ENCODE data around the gene GOLGA6L7. TPM values are rescaled to one million over a fixed set of nuclear protein-coding genes. Genes with fewer than 3 reads are reported as not detected.
"Not testable (repeated sequence)": the region's sequence is repeated elsewhere in the genome, so short reads cannot be mapped to it uniquely, and the experiment has no call there.

Gene GOLGA6L7
- total RNA-seq, 1 experiment from 2014 or later = not detected

GRCh38 chr15:28819930-28820295 lies 28.5 kb downstream of the GOLGA6L7 start:
- H3K9me3 ChIP-seq (ENCODE audit: insufficient read depth, low read depth); H4K20me1 ChIP-seq (ENCODE audit: insufficient read depth); H3K79me2 ChIP-seq (ENCODE audit: low read depth); H3K4me2 ChIP-seq; H3K4me1 ChIP-seq (replicated peaks; ENCODE audit: insufficient read depth); H3K27ac ChIP-seq; H3K27me3 ChIP-seq (ENCODE audit: insufficient read depth, low read depth); H3K9me2 ChIP-seq (ENCODE audit: insufficient read depth); H3K36me3 ChIP-seq (ENCODE audit: low read depth); DNase-seq; BruUV-seq (replicated peaks); H2AFZ ChIP-seq; POLR2A ChIA-PET (ENCODE audit: unreplicated experiment); H3F3A ChIP-seq (ENCODE audit: insufficient read depth, low read depth); intact Hi-C loops (cut with micrococcal nuclease; ENCODE audit: unreplicated experiment); CTCF ChIA-PET; H3K4me3 ChIP-seq: not testable (repeated sequence)

DNA sequence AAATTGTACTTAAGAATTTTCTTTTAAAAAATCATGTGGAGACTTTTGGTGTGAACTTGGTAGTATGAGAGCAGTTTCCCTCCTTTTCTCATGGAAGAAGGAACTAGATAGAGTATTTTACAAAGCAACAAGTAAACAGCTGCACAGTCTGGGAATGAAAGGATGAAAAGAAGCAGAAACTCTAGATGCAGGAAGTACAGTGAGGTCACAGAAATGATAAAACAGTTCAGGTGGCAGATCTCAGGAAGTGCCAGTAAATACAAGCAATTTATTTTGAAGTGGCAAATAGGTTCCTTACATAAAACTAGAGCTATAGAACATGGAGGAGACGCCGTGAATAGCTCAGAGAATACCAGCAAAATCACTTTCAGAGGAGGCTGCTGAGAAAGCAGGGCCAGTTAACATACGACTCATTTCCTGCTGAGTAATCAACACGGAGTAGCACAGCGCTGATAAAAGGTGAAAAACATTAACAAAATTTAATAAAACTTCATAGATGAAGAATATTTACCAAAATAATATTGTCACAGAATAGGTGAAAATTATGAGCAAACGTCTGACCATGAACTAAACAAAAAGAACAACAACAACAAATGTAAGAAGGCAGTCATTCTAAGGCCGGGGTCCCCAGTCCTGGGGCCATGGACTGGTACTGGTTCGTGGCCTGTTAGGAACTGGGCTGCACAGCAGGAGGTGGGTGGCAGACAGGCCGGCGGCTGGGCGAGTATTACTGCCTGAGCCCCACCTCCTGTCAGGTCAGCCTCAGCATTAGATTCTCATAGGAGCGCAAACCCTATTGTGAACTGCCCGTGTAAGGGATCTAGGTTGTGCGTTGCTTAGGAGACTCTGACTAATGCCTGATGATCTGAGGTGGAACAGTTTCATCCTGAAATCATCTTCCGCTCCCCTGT lies 29.2 kb downstream of the GOLGA6L7 start:
- H3K36me3 ChIP-seq (ENCODE audit: low read depth); POLR2A ChIA-PET (ENCODE audit: unreplicated experiment); H3K79me2 ChIP-seq (ENCODE audit: low read depth); H3K4me2 ChIP-seq; H3K4me1 ChIP-seq (replicated peaks; ENCODE audit: insufficient read depth); H4K20me1 ChIP-seq (ENCODE audit: insufficient read depth); H2AFZ ChIP-seq; H3K4me3 ChIP-seq; H3K27ac ChIP-seq; DNase-seq; H3K9me3 ChIP-seq (ENCODE audit: insufficient read depth, low read depth); CTCF ChIA-PET; H3K9me2 ChIP-seq (ENCODE audit: insufficient read depth); BruUV-seq (replicated peaks); intact Hi-C loops (cut with micrococcal nuclease; ENCODE audit: unreplicated experiment); H3F3A ChIP-seq (ENCODE audit: insufficient read depth, low read depth); H3K27me3 ChIP-seq (ENCODE audit: insufficient read depth, low read depth): not testable (repeated sequence)

DNA sequence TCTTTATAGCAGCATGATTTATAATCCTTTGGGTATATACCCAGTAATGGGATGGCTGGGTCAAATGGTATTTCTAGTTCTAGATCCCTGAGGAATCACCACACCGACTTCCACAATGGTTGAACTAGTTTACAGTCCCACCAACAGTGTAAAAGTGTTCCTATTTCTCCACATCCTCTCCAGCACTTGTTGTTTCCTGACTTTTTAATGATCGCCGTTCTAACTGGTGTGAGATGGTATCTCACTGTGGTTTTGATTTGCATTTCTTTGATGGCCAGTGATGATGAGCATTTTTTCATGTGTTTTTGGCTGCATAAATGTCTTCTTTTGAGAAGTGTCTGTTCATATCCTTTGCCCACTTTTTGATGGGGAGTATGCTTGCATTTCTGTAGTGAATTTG lies 30.3 kb downstream of the GOLGA6L7 start:
- H2AFZ ChIP-seq; H3K4me3 ChIP-seq; H3K27ac ChIP-seq; H3F3A ChIP-seq (ENCODE audit: insufficient read depth, low read depth); H3K36me3 ChIP-seq (ENCODE audit: low read depth); POLR2A ChIA-PET (ENCODE audit: unreplicated experiment); DNase-seq; intact Hi-C loops (cut with micrococcal nuclease; ENCODE audit: unreplicated experiment); CTCF ChIA-PET; H3K27me3 ChIP-seq (ENCODE audit: insufficient read depth, low read depth); H3K4me2 ChIP-seq; H3K4me1 ChIP-seq (replicated peaks; ENCODE audit: insufficient read depth); H3K79me2 ChIP-seq (ENCODE audit: low read depth); BruUV-seq (replicated peaks); H4K20me1 ChIP-seq (ENCODE audit: insufficient read depth); H3K9me2 ChIP-seq (ENCODE audit: insufficient read depth); H3K9me3 ChIP-seq (ENCODE audit: insufficient read depth, low read depth): not testable (repeated sequence)

- H3K4me1 ChIP-seq (replicated peaks; ENCODE audit: insufficient read depth); DNase-seq; H3F3A ChIP-seq (ENCODE audit: insufficient read depth, low read depth); H3K27ac ChIP-seq; H3K9me2 ChIP-seq (ENCODE audit: insufficient read depth); POLR2A ChIA-PET (ENCODE audit: unreplicated experiment); H3K4me2 ChIP-seq; H3K79me2 ChIP-seq (ENCODE audit: low read depth); H3K27me3 ChIP-seq (ENCODE audit: insufficient read depth, low read depth); H4K20me1 ChIP-seq (ENCODE audit: insufficient read depth); H2AFZ ChIP-seq; CTCF ChIA-PET; H3K9me3 ChIP-seq (ENCODE audit: insufficient read depth, low read depth); intact Hi-C loops (cut with micrococcal nuclease; ENCODE audit: unreplicated experiment); H3K4me3 ChIP-seq; H3K36me3 ChIP-seq (ENCODE audit: low read depth); BruUV-seq (replicated peaks): not testable (repeated sequence)
These were observed 34.4 kb downstream of the GOLGA6L7 start for GRCh38 chr15:28814059-28814458.

DNA sequence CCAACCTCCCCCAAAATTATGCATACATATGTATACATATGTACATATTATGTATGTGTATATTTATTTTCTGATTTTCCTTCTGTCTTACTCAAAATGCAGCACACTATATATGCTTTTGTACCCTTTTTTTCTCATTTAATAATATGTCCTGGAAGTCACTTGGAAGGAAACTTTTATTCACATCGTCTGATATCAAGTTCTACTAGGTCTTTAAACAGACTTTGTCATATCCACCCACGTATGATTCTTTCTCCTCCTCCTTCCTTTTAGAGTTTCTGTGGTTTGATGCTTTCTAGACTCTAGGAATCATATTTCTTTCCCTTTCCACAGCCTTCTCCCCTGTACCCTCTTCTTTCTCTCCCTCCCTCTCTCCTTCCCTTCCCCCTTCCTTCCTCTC lies 35.1 kb downstream of the GOLGA6L7 start:
- H4K20me1 ChIP-seq (ENCODE audit: insufficient read depth); H3K9me2 ChIP-seq (ENCODE audit: insufficient read depth); DNase-seq; CTCF ChIA-PET; BruUV-seq (replicated peaks); intact Hi-C loops (cut with micrococcal nuclease; ENCODE audit: unreplicated experiment); H3K4me2 ChIP-seq; H2AFZ ChIP-seq; H3K79me2 ChIP-seq (ENCODE audit: low read depth); H3F3A ChIP-seq (ENCODE audit: insufficient read depth, low read depth); POLR2A ChIA-PET (ENCODE audit: unreplicated experiment); H3K9me3 ChIP-seq (ENCODE audit: insufficient read depth, low read depth); H3K4me3 ChIP-seq; H3K4me1 ChIP-seq (replicated peaks; ENCODE audit: insufficient read depth); H3K36me3 ChIP-seq (ENCODE audit: low read depth); H3K27ac ChIP-seq: not testable (repeated sequence)
- peaks cover 10% of the 10 kb centered on the region for H3K27me3 ChIP-seq (ENCODE audit: insufficient read depth, low read depth)

DNA sequence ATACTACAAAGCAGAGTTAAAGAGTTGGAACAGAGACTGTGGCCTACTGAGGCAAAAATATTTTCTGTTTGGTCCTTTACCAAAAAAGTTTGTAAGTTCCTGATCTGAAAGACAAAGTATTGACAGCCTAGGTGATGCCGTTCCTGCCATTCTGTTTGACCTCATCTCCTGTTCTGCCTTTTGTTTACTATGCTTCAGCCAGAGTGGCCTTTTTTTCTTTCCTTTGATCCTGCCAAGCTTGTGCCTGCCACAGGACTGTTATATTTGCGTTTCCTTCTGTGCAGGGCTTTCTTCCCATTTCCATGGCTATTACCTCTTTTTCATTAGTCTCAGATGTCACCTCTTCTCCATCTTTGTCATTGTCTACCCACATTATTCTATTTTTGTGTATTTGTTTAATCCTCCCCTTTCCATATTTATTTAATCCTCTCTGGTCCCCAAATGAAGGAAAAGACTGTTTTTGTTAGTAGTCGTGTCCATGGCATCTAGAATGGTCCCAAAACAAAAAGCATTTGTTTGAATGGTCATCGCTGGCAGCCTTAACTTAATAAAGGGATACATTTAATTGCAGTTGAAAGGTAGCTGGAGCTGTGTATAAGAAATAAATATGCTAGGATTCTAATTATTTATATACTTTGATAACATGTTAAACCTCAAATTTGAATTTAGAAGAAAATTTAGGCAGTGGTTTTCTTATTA lies 36.4 kb downstream of the GOLGA6L7 start:
- H3K36me3 ChIP-seq (ENCODE audit: low read depth); H3K4me1 ChIP-seq (replicated peaks; ENCODE audit: insufficient read depth); H3K4me3 ChIP-seq; H4K20me1 ChIP-seq (ENCODE audit: insufficient read depth); H3F3A ChIP-seq (ENCODE audit: insufficient read depth, low read depth); DNase-seq; H3K9me2 ChIP-seq (ENCODE audit: insufficient read depth); CTCF ChIA-PET; H3K9me3 ChIP-seq (ENCODE audit: insufficient read depth, low read depth); H3K27ac ChIP-seq; H3K4me2 ChIP-seq; intact Hi-C loops (cut with micrococcal nuclease; ENCODE audit: unreplicated experiment); POLR2A ChIA-PET (ENCODE audit: unreplicated experiment); H2AFZ ChIP-seq; H3K79me2 ChIP-seq (ENCODE audit: low read depth); BruUV-seq (replicated peaks): not testable (repeated sequence)
- peaks cover 10% of the 10 kb centered on the region for H3K27me3 ChIP-seq (ENCODE audit: insufficient read depth, low read depth)

DNA sequence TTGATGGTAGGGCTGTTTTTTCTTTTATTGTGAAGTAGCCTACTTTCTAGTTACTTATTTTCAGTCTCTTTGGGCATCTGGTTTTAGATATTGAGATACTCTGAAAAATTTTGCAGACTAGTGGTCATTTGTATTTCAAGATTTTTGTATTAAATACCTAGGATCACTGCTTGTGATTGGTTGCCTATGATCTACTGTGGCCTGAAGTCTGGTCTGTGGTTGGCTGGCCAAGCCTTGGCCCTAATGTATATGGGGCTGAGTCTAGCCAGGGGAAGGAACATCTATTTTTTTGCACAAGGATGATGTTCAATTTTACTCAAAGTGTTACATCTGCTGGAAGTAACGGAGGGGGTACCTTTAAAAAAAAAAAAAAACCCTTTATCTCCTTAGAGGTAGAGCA lies 38.0 kb downstream of the GOLGA6L7 start:
- H3K4me1 ChIP-seq (replicated peaks; ENCODE audit: insufficient read depth); H3K9me3 ChIP-seq (ENCODE audit: insufficient read depth, low read depth); H3K9me2 ChIP-seq (ENCODE audit: insufficient read depth); intact Hi-C loops (cut with micrococcal nuclease; ENCODE audit: unreplicated experiment); H4K20me1 ChIP-seq (ENCODE audit: insufficient read depth); H3K27ac ChIP-seq; H3K36me3 ChIP-seq (ENCODE audit: low read depth); H3K4me2 ChIP-seq; H3K4me3 ChIP-seq; BruUV-seq (replicated peaks); H2AFZ ChIP-seq; DNase-seq; H3F3A ChIP-seq (ENCODE audit: insufficient read depth, low read depth); CTCF ChIA-PET; POLR2A ChIA-PET (ENCODE audit: unreplicated experiment); H3K79me2 ChIP-seq (ENCODE audit: low read depth): not testable (repeated sequence)
- peaks cover 10% of the 10 kb centered on the region for H3K27me3 ChIP-seq (ENCODE audit: insufficient read depth, low read depth)

Data from PC-9 (cell line).